Epithelial cell of esophagus (primary cell): Measurements from ENCODE around the gene SMIM36.
A peak's percentile ranks its signal among the peaks of the same experiment; 100 is the strongest.

Source experiments
- DNase-seq: peaks from one replicate; pipeline ENCODE4 v3.0.0; 2010; ENCODE audit warnings: low read depth
- H3K4me3 ChIP-seq: 2 replicates; pipeline ENCODE4 v1.5.1; 2011; ENCODE audit warnings: mild to moderate bottlenecking, low read length, control low read depth
- TF ChIP-seq, protein P1 (sequence below): IDR thresholded peaks from 2 replicates; pipeline ENCODE4 v1.5.1; 2011; ENCODE audit warnings: low read depth, mild to moderate bottlenecking, low read length, control low read depth, inconsistent platforms; ENCODE audit not compliant: insufficient read depth; ENCODE audit errors: missing control alignments

SMIM36 gene

DNA sequence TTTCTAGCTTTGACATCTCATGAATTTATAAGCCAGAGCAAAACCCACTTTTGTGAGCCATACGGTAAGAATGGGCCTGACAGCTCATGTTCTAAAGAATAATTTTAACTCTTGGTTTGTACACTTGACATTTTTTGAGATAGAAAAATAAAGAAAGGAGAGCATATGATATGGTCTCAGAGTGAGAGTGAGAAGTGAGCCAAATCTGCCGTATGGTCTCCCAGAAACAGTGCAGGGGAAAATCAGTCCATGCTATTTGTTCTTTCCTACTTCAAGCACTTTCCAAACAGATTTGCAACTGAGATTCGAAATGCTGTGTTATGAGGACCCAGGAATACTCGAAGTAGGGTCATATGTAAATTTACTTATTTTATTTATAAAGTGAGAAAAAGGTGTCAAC lies 20.9 kb downstream of the SMIM36 start:
- no peak for DNase-seq
- TF ChIP-seq, protein P1, sequence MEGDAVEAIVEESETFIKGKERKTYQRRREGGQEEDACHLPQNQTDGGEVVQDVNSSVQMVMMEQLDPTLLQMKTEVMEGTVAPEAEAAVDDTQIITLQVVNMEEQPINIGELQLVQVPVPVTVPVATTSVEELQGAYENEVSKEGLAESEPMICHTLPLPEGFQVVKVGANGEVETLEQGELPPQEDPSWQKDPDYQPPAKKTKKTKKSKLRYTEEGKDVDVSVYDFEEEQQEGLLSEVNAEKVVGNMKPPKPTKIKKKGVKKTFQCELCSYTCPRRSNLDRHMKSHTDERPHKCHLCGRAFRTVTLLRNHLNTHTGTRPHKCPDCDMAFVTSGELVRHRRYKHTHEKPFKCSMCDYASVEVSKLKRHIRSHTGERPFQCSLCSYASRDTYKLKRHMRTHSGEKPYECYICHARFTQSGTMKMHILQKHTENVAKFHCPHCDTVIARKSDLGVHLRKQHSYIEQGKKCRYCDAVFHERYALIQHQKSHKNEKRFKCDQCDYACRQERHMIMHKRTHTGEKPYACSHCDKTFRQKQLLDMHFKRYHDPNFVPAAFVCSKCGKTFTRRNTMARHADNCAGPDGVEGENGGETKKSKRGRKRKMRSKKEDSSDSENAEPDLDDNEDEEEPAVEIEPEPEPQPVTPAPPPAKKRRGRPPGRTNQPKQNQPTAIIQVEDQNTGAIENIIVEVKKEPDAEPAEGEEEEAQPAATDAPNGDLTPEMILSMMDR, result no peak
- H3K4me3 ChIP-seq, result no peak overlapping the region

DNA sequence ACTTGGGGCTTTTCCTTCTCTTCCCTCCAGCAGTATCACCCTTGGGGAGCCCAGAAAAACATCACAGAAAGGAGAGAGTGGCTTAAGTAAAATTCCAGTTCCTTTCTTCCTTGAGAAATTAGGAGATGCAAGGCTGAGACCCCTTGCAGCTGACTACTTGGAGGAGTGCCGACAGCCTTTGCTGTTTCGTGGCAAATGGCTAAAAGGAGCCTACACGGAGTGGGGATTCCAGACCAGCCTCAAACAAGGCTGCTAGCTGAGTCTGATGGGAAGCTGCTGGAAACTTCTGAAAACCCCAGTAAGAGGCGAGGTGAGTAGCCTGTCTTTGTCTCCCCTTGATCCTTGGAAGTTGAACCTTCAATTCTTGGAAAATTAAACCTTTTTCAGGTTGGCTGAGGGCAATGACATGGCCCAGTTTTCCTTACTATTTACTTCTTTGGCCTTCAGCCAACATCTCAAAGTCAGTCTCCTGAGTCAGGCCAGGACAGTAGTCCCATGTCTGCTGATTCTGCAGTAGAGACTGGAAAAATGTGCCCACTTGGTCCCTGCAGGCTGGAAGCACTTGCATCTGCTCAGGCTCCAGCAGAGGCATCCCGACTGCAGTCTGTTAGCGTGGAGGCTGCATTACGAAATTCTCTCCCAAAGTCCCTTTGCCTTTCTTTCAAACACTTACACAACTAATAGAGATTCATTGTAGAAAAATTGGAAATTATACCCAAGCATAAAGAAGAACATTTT lies 23.4 kb downstream of the SMIM36 start:
- H3K4me3 ChIP-seq, result no peak overlapping the region
- peak; percentile 27 for DNase-seq
- TF ChIP-seq, protein P1, result no peak

DNA sequence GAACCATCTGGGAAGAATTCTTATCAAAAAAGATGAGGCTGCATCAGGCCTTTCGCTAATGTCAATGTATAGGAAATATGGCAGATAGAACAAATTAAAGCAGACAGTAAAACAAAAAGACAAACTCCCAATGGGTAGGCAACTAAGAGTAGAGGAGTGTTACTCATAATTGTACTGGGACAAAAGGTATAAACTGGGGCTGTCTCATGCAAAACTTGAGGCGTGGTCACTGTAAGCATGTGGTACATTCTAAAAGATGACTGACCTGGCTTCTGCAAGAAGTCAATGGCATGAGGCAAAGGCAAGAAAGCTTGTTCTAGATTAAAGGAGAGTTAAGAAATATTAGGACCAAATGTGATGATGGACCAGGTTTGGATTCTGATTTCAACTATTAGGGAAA lies 26.7 kb downstream of the SMIM36 start:
- TF ChIP-seq, protein P1, result no peak
- H3K4me3 ChIP-seq, result no peak overlapping the region
- DNase-seq, result peak; percentile 42

DNA sequence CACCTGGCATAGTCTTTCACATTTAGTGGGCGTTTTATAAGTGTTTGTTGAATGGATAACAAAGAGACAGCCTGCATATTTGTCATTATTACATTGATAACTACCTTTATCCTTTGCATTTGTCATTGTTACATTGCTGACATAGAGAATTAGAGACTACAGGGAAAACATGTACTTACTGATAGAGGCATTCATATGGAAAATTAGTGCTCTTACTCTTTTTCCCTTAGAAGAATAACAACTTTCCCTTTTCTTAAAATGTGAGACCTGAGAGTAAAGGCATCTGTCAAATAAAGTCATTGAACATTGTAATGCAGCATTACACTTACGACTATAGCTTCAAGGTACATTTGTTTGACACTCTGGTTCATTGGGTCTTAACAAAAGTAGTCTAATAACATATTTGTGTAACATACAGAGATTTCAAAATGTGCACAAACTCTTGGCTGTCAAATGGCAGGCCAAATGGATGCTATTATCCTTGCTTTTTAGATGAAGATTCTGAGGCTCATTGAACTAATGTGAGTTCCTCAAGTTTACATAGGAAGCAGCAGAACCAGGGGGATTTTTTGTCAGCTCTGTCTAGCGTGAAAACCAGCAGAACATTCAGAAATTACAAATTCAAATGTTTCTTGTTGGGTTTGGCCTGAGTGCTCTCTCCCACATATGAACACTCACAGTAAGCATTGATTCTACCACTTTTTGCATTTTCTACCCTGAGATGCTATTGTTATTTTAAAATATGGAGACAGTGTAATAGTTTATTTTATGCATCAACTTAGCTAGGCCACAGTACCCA lies 28.5 kb downstream of the SMIM36 start:
- no peak overlapping the region for H3K4me3 ChIP-seq
- no peak for DNase-seq
- TF ChIP-seq, protein P1, result no peak

- no peak overlapping the region for H3K4me3 ChIP-seq
- TF ChIP-seq, protein P1, result no peak
- DNase-seq, result no peak
Observed at GRCh38 chr17:55480631-55481315, 30.5 kb downstream of the SMIM36 start.

DNA sequence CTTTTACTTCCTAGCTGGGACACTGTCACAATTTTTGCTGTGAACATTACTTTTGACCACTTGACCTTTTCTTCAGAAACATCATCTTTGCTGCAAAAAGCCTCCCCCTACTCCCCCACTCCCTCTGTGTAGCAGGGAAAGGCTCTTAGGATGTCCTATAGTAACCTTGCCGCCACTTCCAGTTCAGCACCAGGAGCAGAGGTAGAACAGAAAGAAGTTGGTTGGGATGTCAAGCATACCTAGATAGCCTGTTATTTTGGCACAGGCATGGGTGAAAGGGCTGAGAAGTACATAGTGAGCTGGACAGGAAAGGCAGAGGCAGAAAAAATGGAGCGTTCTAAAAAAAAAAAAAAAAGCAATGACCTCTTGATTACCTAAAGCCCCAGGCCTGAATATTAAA lies 31.3 kb downstream of the SMIM36 start:
- no peak overlapping the region for H3K4me3 ChIP-seq
- TF ChIP-seq, protein P1, result no peak
- DNase-seq, result no peak
